ENCODE data around the gene IKZF2.

DNA sequence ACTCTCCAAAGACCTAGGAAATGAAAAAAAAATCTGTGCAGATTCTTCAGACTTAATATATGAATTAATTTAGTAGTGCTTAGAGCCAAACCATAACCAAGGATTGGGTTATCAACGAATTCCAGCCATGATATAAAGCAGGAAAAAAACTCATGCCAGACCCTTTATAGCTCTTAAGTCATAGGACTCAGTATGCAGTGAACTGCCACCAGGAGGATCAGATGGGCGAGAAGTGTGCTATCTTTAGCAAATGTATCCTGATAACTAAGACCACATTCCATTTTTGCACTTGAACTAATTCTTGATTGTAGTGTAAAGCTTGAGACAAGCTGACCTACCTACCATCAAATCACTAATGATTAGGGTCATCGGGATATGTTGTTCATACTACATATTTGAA is 178.1 kb downstream of the IKZF2 start:
- TF ChIP-seq, protein P1, sequence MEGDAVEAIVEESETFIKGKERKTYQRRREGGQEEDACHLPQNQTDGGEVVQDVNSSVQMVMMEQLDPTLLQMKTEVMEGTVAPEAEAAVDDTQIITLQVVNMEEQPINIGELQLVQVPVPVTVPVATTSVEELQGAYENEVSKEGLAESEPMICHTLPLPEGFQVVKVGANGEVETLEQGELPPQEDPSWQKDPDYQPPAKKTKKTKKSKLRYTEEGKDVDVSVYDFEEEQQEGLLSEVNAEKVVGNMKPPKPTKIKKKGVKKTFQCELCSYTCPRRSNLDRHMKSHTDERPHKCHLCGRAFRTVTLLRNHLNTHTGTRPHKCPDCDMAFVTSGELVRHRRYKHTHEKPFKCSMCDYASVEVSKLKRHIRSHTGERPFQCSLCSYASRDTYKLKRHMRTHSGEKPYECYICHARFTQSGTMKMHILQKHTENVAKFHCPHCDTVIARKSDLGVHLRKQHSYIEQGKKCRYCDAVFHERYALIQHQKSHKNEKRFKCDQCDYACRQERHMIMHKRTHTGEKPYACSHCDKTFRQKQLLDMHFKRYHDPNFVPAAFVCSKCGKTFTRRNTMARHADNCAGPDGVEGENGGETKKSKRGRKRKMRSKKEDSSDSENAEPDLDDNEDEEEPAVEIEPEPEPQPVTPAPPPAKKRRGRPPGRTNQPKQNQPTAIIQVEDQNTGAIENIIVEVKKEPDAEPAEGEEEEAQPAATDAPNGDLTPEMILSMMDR (IDR thresholded peaks at IDR 0.05; ENCODE audit: insufficient read depth, low read length), result no peak
- no peak for TF ChIP-seq POLR2AphosphoS5 (IDR thresholded peaks at IDR 0.05; ENCODE audit: low read depth)
- no peak for TF ChIP-seq GABPA (IDR thresholded peaks at IDR 0.05; ENCODE audit: low read depth)
- TF ChIP-seq, protein P2, sequence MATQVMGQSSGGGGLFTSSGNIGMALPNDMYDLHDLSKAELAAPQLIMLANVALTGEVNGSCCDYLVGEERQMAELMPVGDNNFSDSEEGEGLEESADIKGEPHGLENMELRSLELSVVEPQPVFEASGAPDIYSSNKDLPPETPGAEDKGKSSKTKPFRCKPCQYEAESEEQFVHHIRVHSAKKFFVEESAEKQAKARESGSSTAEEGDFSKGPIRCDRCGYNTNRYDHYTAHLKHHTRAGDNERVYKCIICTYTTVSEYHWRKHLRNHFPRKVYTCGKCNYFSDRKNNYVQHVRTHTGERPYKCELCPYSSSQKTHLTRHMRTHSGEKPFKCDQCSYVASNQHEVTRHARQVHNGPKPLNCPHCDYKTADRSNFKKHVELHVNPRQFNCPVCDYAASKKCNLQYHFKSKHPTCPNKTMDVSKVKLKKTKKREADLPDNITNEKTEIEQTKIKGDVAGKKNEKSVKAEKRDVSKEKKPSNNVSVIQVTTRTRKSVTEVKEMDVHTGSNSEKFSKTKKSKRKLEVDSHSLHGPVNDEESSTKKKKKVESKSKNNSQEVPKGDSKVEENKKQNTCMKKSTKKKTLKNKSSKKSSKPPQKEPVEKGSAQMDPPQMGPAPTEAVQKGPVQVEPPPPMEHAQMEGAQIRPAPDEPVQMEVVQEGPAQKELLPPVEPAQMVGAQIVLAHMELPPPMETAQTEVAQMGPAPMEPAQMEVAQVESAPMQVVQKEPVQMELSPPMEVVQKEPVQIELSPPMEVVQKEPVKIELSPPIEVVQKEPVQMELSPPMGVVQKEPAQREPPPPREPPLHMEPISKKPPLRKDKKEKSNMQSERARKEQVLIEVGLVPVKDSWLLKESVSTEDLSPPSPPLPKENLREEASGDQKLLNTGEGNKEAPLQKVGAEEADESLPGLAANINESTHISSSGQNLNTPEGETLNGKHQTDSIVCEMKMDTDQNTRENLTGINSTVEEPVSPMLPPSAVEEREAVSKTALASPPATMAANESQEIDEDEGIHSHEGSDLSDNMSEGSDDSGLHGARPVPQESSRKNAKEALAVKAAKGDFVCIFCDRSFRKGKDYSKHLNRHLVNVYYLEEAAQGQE (IDR thresholded peaks at IDR 0.05; ENCODE audit: insufficient replicate concordance, low read depth), result no peak

Data from HL-60 (cell line).